ENCODE results near the gene PBLD. TPM values are rescaled to one million over a fixed set of nuclear protein-coding genes. Genes with fewer than 3 reads are reported as not detected.
A peak's percentile ranks its signal among the peaks of the same experiment; 100 is the strongest.
"Not testable (repeated sequence)": the region's sequence is repeated elsewhere in the genome, so short reads cannot be mapped to it uniquely, and the experiment has no call there.

Gene PBLD
- total RNA-seq, 4 donors from 2014 or later: 2.0 to 3.6 (median 2.8) TPM

GRCh38 chr10:68329506-68329861, 3.2 kb downstream of the PBLD start:
- WGBS, 2 donors: 86 to 93% methylated on average over 1 of the region's 1 CpG
- intact Hi-C loops (cut with DNase I; ENCODE audit: low total_unique reads): no loop called here
- TF ChIP-seq POLR2A (IDR thresholded peaks at IDR 0.05): no peak
- TF ChIP-seq, protein P1, sequence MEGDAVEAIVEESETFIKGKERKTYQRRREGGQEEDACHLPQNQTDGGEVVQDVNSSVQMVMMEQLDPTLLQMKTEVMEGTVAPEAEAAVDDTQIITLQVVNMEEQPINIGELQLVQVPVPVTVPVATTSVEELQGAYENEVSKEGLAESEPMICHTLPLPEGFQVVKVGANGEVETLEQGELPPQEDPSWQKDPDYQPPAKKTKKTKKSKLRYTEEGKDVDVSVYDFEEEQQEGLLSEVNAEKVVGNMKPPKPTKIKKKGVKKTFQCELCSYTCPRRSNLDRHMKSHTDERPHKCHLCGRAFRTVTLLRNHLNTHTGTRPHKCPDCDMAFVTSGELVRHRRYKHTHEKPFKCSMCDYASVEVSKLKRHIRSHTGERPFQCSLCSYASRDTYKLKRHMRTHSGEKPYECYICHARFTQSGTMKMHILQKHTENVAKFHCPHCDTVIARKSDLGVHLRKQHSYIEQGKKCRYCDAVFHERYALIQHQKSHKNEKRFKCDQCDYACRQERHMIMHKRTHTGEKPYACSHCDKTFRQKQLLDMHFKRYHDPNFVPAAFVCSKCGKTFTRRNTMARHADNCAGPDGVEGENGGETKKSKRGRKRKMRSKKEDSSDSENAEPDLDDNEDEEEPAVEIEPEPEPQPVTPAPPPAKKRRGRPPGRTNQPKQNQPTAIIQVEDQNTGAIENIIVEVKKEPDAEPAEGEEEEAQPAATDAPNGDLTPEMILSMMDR (IDR thresholded peaks at IDR 0.05): no peak
- H3K4me3 ChIP-seq (ENCODE audit: low read depth, poor library complexity, severe bottlenecking): no peak overlapping the region
- no peak for DNase-seq (ENCODE audit: low spot score in 2 of 2)

- intact Hi-C loops (cut with DNase I; ENCODE audit: low total_unique reads): no loop called here
- DNase-seq (ENCODE audit: low spot score in 2 of 2): peak in 1 of 2 donors; percentile 37
- TF ChIP-seq POLR2A (IDR thresholded peaks at IDR 0.05): no peak
- TF ChIP-seq, protein P1 (IDR thresholded peaks at IDR 0.05): no peak
- no peak overlapping the region for H3K4me3 ChIP-seq (ENCODE audit: low read depth, poor library complexity, severe bottlenecking)
- 0 to 2% methylated on average over 4 of the region's 4 CpGs for WGBS, 2 donors
These were observed 4.6 kb downstream of the PBLD start for GRCh38 chr10:68327889-68328786.

DNA sequence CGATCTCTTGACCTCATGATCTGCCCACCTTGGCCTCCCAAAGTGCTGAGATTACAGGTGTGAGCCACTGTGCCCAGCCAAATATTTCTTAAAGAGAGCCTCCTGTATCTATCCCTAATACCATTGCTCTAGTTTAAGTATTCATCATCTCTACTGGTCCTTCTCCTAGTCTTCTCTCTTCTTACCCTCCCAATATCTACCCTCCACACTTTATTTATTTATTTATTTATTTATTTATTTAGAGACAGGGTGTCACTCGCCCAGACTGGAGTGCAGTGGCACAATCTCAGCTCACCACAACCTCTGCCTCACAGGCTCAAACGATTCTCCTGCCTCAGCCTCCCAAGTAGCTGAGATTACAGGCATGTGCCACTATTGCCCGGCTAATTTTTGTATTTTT, 8.3 kb downstream of the PBLD start:
- WGBS, 2 donors: 95 to 98% methylated on average over 4 of the region's 4 CpGs
- DNase-seq (ENCODE audit: low spot score in 2 of 2); intact Hi-C loops (cut with DNase I; ENCODE audit: low total_unique reads); H3K4me3 ChIP-seq (ENCODE audit: low read depth, poor library complexity, severe bottlenecking): not testable (repeated sequence)

- WGBS, 2 donors: 84 to 85% methylated on average over 1 of the region's 1 CpG
- no peak overlapping the region for H3K4me3 ChIP-seq (ENCODE audit: low read depth, poor library complexity, severe bottlenecking)
These were observed 14.2 kb downstream of the PBLD start for GRCh38 chr10:68318331-68319059.

GRCh38 chr10:68315582-68315981, 17.1 kb downstream of the PBLD start:
- no peak for DNase-seq (ENCODE audit: low spot score in 2 of 2)
- H3K4me3 ChIP-seq (ENCODE audit: low read depth, poor library complexity, severe bottlenecking): no peak overlapping the region
- TF ChIP-seq, protein P1 (IDR thresholded peaks at IDR 0.05): no peak
- WGBS, 2 donors: 55 to 63% methylated on average over 1 of the region's 1 CpG
- intact Hi-C loops (cut with DNase I; ENCODE audit: low total_unique reads): no loop called here

More at GRCh38 chr10:68318331-68319059, 14.2 kb downstream of the PBLD start:
- intact Hi-C loops (cut with DNase I; ENCODE audit: low total_unique reads): no loop called here
- no peak for DNase-seq (ENCODE audit: low spot score in 2 of 2)
- TF ChIP-seq, protein P1 (IDR thresholded peaks at IDR 0.05): no peak
- no peak for TF ChIP-seq POLR2A (IDR thresholded peaks at IDR 0.05)

DNA sequence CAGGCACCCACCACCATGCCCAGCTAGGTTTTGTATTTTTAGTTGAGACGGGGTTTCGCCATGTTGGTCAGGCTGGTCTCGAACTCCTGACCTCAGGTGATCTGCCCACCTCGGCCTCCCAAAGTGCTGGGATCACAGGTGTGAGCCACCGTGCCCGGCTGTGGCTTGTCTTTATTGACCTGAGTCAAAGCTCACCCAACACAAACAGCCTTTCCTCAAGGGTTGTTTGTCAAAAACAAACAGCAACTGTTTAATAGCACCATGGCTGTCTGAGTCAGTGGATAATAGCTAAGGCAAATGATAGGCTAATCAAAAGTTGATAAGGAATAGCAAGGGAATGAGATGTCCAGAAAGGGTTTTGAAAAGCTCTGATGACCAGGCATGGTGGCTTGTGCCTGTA, 17.8 kb downstream of the PBLD start:
- WGBS, 2 donors: 94 to 96% methylated on average over 6 of the region's 6 CpGs
- not testable (repeated sequence) for DNase-seq (ENCODE audit: low spot score in 2 of 2)

More for the DNA sequence above, 17.8 kb downstream of the PBLD start:
- intact Hi-C loops (cut with DNase I; ENCODE audit: low total_unique reads); H3K4me3 ChIP-seq (ENCODE audit: low read depth, poor library complexity, severe bottlenecking): not testable (repeated sequence)
